ENCODE data around the gene ZNF682. TPM values are rescaled to one million over a fixed set of nuclear protein-coding genes. Genes with fewer than 3 reads are reported as not detected.
"Not testable (repeated sequence)": the region's sequence is repeated elsewhere in the genome, so short reads cannot be mapped to it uniquely, and the experiment has no call there.

The ZNF682 gene
- total and polyA plus RNA-seq, 9 of the 15 experiments (the other 6 are each of a cell fraction or from before 2014, with no cell fraction given): 0.06 to 0.43 (median 0.25) TPM; not detected in 3

DNA sequence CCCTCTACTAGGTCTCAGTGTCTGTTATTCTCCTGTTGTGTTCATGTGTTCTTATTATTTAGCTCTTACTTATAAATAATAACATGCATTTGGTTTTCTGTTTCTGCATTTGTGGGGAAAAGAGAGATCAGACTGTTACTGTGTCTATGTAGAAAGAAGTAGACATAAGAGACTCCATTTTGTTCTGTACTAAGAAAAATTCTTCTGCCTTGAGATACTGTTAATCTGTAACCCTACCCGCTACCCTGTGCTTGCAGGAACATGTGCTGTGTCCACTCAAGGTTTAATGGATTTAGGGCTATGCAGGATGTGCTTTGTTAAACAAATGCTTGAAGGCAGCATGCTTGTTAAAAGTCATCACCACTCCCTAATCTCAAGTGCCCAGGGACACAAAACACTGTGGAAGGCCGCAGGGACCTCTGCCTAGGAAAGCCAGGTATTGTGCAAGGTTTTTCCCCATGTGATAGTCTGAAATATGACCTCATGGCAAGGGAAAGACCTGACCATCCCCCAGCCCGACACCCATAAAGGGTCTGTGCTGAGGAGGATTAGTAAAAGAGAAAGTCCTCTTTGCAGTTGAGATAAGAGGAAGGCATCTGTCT lies 43.0 kb upstream of the ZNF682 start:
- H4K20me1 ChIP-seq (replicated peaks; ENCODE audit: control insufficient read depth, insufficient read depth, low read length); DNase-seq (ENCODE audit: extremely low read depth in 1 of 4, low spot score in 3 of 4); H3K4me1 ChIP-seq (replicated peaks in 1 of 2; ENCODE audit: control insufficient read depth in 2 of 2, insufficient read depth in 2 of 2, low read length in 2 of 2); intact Hi-C loops (cut with micrococcal nuclease); CTCF ChIA-PET (ENCODE audit: low intra/inter-chr PET ratio); ATAC-seq; in situ Hi-C loops (cut with MboI); FAIRE-seq; H3K79me2 ChIP-seq (ENCODE audit: control insufficient read depth, insufficient read depth, low read length); H3K9ac ChIP-seq (ENCODE audit: insufficient read depth in 1 of 2, low read depth in 2 of 2, low read length in 2 of 2); H2AFZ ChIP-seq (ENCODE audit: low read depth, low read length); POLR2A ChIA-PET; BruUV-seq (replicated peaks); H3K27me3 ChIP-seq (ENCODE audit: control insufficient read depth in 2 of 2, insufficient read depth in 2 of 2, low read length in 2 of 2); H3K4me3 ChIP-seq; H3K27ac ChIP-seq (ENCODE audit: extremely low read depth, low read depth, low read length); H3K9me3 ChIP-seq (replicated peaks; ENCODE audit: control insufficient read depth, insufficient read depth, low read depth, low read length); H3K4me2 ChIP-seq (ENCODE audit: insufficient read depth, low read length); H3K36me3 ChIP-seq (ENCODE audit: control insufficient read depth, insufficient read depth, low read length); H3K9me1 ChIP-seq (ENCODE audit: control insufficient read depth, insufficient read depth, low read length): not testable (repeated sequence)
- WGBS (ENCODE audit: insufficient coverage, low coverage, missing lambda C conversion rate): 2% methylated on average over 3 of the region's 3 CpGs

DNA sequence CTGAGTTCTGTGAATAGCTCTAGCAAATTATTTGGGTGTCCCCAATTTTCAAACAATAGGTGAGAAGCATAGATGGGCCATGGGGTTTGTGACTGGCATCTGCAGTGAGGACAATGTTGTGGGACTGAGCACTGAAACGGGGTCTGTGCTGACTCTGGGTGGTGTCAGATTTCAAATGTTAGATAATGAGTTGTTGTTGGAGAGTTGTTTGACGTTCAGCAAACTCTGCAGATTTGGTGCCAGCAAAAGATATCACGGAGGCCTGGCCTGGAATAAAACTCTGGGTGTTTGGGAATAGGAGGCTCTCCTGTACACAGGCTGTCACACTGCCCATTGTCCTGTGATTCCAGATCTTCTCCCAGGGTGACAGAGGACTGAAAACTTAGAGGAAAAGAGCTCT lies 41.4 kb upstream of the ZNF682 start:
- H3K79me2 ChIP-seq (ENCODE audit: control insufficient read depth, insufficient read depth, low read length): no peaks in the 10 kb centered on the region
- no peaks in the 10 kb centered on the region for H3K36me3 ChIP-seq (ENCODE audit: control insufficient read depth, insufficient read depth, low read length)
- H2AFZ ChIP-seq (ENCODE audit: low read depth, low read length): no peak overlapping the region
- H3K4me1 ChIP-seq (replicated peaks in 1 of 2; ENCODE audit: control insufficient read depth in 2 of 2, insufficient read depth in 2 of 2, low read length in 2 of 2): no peaks in the 10 kb centered on the region
- H3K4me2 ChIP-seq (ENCODE audit: insufficient read depth, low read length): no peak overlapping the region
- CTCF ChIA-PET (ENCODE audit: low intra/inter-chr PET ratio): no interaction called here
- BruUV-seq (replicated peaks): no TSS peak
- H3K9me3 ChIP-seq (replicated peaks; ENCODE audit: control insufficient read depth, insufficient read depth, low read depth, low read length): no peaks in the 10 kb centered on the region
- WGBS (ENCODE audit: insufficient coverage, low coverage, missing lambda C conversion rate): 0% methylated on average over 3 of the region's 3 CpGs
- no peak overlapping the region for H3K9ac ChIP-seq (ENCODE audit: insufficient read depth in 1 of 2, low read depth in 2 of 2, low read length in 2 of 2)
- POLR2A ChIA-PET: no interaction called here
- no peaks in the 10 kb centered on the region for H4K20me1 ChIP-seq (replicated peaks; ENCODE audit: control insufficient read depth, insufficient read depth, low read length)
- H3K4me3 ChIP-seq: no peak overlapping the region
- H3K27me3 ChIP-seq (ENCODE audit: control insufficient read depth in 2 of 2, insufficient read depth in 2 of 2, low read length in 2 of 2): no peaks in the 10 kb centered on the region
- in situ Hi-C loops (cut with MboI) (no loop called here), intact Hi-C loops (cut with micrococcal nuclease) (no loop called here)
- no peak for FAIRE-seq
- ATAC-seq: no peak
- DNase-seq (ENCODE audit: extremely low read depth in 1 of 4, low spot score in 3 of 4): no peak
- no peak for TF ChIP-seq PHB2 (IDR thresholded peaks at IDR 0.05; ENCODE audit: low read depth)
- no peak for TF ChIP-seq HNRNPUL1 (IDR thresholded peaks at IDR 0.05; ENCODE audit: low read length)
- TF ChIP-seq, protein P1, sequence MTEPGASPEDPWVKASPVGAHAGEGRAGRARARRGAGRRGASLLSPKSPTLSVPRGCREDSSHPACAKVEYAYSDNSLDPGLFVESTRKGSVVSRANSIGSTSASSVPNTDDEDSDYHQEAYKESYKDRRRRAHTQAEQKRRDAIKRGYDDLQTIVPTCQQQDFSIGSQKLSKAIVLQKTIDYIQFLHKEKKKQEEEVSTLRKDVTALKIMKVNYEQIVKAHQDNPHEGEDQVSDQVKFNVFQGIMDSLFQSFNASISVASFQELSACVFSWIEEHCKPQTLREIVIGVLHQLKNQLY (CRISPR knock-in tag; conservative IDR thresholded peaks at IDR 0.05): no peak
- no peak for TF ChIP-seq ZKSCAN1 (IDR thresholded peaks at IDR 0.05; ENCODE audit: low read depth, low read length)
- TF ChIP-seq BRF1 (IDR thresholded peaks at IDR 0.05; ENCODE audit: borderline replicate concordance, extremely low read depth, insufficient read length): no peak
- no peak for TF ChIP-seq NUFIP1 (IDR thresholded peaks at IDR 0.05; ENCODE audit: partially characterized antibody)
- TF ChIP-seq, protein P2, sequence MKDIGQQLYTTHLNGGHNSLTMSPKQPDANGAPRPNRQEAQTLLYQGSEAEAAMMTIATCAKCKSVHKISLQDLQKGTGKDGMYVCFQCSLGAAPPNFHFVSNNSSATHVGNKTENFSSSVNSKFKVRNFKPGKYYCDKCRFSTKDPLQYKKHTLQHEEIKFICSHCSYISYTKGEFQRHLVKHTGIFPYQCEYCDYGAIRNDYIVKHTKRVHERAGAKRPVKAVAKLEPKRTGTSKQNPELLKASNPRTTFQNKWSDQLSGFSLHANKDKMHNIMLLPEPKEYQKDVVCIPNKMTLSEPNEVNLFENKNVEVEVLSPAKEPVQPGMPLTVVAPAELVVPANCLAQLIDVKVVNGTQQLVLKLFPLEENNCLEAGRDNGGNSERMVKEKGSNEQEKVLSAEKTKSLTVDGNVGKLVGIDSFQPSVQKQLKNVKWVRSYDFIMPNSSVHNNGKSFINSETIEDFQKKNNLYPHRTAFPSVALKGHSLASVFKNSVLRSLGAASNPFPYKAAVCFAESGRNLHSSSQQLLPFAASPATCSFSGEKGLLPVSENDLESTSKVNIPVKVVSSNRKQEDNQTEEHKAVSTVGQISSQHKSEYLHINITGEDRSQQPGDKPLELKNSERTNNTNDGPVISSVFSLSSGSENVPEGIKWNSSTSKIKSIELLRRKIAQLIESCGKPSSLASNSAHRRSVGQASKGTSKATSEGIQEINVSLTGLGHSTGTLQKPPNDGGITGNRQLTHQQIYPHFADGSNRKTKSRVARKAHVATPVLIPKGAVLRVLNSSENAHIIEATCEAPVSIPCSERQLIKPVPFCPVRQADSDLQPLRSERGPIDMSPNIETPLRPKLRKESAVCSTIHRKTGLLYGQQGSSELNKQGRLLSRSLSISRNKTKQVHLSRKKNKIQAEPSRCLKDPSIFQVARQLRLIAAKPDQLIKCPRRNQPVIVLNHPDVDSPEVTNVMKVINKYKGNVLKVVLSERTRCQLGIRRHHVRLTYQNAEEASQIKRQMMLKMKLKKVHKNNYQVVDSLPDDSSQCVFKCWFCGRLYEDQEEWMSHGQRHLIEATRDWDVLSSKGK (CRISPR knock-in tag; IDR thresholded peaks at IDR 0.05): no peak
- TF ChIP-seq ZEB2 (IDR thresholded peaks at IDR 0.05): no peak
- TF ChIP-seq MXI1 (IDR thresholded peaks at IDR 0.05; ENCODE audit: low read depth, low read length): no peak
- no peaks in the 10 kb centered on the region for H3K9me1 ChIP-seq (ENCODE audit: control insufficient read depth, insufficient read depth, low read length)
- H3K27ac ChIP-seq (ENCODE audit: extremely low read depth, low read depth, low read length): no peak overlapping the region

Data from K562 (cell line).